Measurements from ENCODE around the gene REC114. TPM values are rescaled to one million over a fixed set of nuclear protein-coding genes. Genes with fewer than 3 reads are reported as not detected.

The REC114 gene
- total RNA-seq, 1 experiment from 2014 or later: not detected

DNA sequence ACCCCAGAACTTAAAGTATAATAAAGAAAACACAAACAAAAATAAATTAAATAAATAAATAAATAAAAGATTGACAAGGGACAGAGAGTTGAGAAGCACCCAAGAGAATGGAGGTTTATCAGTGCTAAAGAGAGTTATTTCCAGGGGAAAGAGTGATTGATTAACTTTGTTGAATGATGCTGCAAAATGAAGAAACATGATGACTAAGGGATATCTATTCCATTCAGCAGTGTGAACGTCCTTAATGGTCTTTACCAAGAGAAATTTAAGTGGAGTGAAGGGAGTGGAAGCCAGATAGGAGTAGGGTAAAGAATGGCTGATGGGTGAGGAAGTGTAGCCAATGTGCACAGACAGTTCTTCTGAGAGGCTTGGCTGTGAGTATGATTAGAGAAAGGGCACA is 11.1 kb downstream of the REC114 start:
- peaks cover 79% of the 10 kb centered on the region for H3K27me3 Mint-ChIP-seq (ENCODE audit: insufficient read depth, unreplicated experiment)
- no peak for DNase-seq (ENCODE audit: unreplicated experiment)
- H3K9me3 Mint-ChIP-seq (ENCODE audit: unreplicated experiment): peaks cover 9% of the 10 kb centered on the region
- no peak overlapping the region for H3K27ac Mint-ChIP-seq (ENCODE audit: low read depth, unreplicated experiment)
- intact Hi-C loops (cut with micrococcal nuclease): no loop called here
- BruUV-seq (replicated peaks): no TSS peak
- no peak overlapping the region for H3K4me3 Mint-ChIP-seq (ENCODE audit: unreplicated experiment)
- H3K4me1 Mint-ChIP-seq (ENCODE audit: insufficient read depth, unreplicated experiment): no peaks in the 10 kb centered on the region
- ChIA-PET POLR2A (no interaction called here), CTCF (no interaction called here)
- no peaks in the 10 kb centered on the region for H3K36me3 Mint-ChIP-seq (ENCODE audit: insufficient read depth, unreplicated experiment)
- no peak for TF ChIP-seq CTCF (IDR thresholded peaks at IDR 0.05; ENCODE audit: unreplicated experiment)

DNA sequence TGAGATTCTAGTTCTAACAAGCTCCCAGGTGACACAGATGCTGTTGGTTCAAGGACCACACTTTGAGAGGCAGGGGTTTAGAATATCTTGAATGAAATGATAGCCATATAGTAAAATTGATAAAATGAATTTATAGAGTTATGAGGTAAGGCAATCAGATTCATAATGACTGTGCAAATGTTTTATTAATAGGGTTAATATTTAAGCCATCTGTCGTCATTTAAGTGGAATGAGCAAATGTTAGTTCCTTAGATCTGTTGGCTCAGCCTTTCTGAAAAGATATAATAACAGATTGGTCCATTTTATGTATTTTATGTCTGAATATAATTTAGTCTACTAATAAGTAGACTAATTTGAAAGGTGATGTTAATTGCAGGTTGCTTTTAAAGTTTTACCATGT is 12.9 kb downstream of the REC114 start:
- POLR2A ChIA-PET: no interaction called here
- no TSS peak for BruUV-seq (replicated peaks)
- Mint-ChIP-seq H3K4me1 (ENCODE audit: insufficient read depth, unreplicated experiment) (no peaks in the 10 kb centered on the region), H3K4me3 (ENCODE audit: unreplicated experiment) (no peak overlapping the region), H3K9me3 (ENCODE audit: unreplicated experiment) (peaks cover 4% of the 10 kb centered on the region), H3K36me3 (ENCODE audit: insufficient read depth, unreplicated experiment) (no peaks in the 10 kb centered on the region), H3K27me3 (ENCODE audit: insufficient read depth, unreplicated experiment) (peaks cover 72% of the 10 kb centered on the region), H3K27ac (ENCODE audit: low read depth, unreplicated experiment) (no peak overlapping the region)
- DNase-seq (ENCODE audit: unreplicated experiment): no peak
- intact Hi-C loops (cut with micrococcal nuclease): no loop called here
- TF ChIP-seq CTCF (IDR thresholded peaks at IDR 0.05; ENCODE audit: unreplicated experiment): no peak
- CTCF ChIA-PET: no interaction called here

- no peak overlapping the region for H3K4me3 Mint-ChIP-seq (ENCODE audit: unreplicated experiment)
- H3K27ac Mint-ChIP-seq (ENCODE audit: low read depth, unreplicated experiment): no peak overlapping the region
- POLR2A ChIA-PET: no interaction called here
- intact Hi-C loops (cut with micrococcal nuclease): no loop called here
- H3K36me3 Mint-ChIP-seq (ENCODE audit: insufficient read depth, unreplicated experiment): no peaks in the 10 kb centered on the region
- BruUV-seq (replicated peaks): no TSS peak
- CTCF ChIA-PET: no interaction called here
- peaks cover 65% of the 10 kb centered on the region for H3K27me3 Mint-ChIP-seq (ENCODE audit: insufficient read depth, unreplicated experiment)
- no peaks in the 10 kb centered on the region for H3K9me3 Mint-ChIP-seq (ENCODE audit: unreplicated experiment)
- DNase-seq (ENCODE audit: unreplicated experiment): no peak
- H3K4me1 Mint-ChIP-seq (ENCODE audit: insufficient read depth, unreplicated experiment): no peaks in the 10 kb centered on the region
- no peak for TF ChIP-seq CTCF (IDR thresholded peaks at IDR 0.05; ENCODE audit: unreplicated experiment)
Observed at GRCh38 chr15:73457334-73457733, 14.4 kb downstream of the REC114 start.

DNA sequence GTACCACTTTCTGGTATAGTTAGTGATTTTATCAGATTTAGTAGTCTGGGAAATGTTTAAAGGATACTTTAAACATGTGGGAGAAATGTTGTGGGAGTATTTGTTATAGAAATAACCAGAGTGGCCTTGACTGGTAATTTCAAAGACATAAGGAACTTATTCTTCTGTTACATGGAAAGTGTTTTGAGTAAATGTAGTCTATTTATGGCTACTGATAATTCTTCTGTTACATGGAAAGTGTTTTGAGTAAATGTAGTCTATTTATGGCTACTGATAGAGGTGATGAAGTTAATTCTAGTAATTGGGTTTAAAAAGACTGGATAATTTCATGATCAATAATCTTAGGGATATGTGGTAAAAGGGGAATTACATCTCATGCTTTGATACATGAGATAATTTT is 17.7 kb downstream of the REC114 start:
- H3K4me1 Mint-ChIP-seq (ENCODE audit: insufficient read depth, unreplicated experiment): no peaks in the 10 kb centered on the region
- no peak overlapping the region for H3K4me3 Mint-ChIP-seq (ENCODE audit: unreplicated experiment)
- intact Hi-C loops (cut with micrococcal nuclease): no loop called here
- no peaks in the 10 kb centered on the region for H3K9me3 Mint-ChIP-seq (ENCODE audit: unreplicated experiment)
- CTCF ChIA-PET: no interaction called here
- H3K36me3 Mint-ChIP-seq (ENCODE audit: insufficient read depth, unreplicated experiment): no peaks in the 10 kb centered on the region
- no peak overlapping the region for H3K27ac Mint-ChIP-seq (ENCODE audit: low read depth, unreplicated experiment)
- BruUV-seq (replicated peaks): no TSS peak
- H3K27me3 Mint-ChIP-seq (ENCODE audit: insufficient read depth, unreplicated experiment): peaks cover 60% of the 10 kb centered on the region
- no peak for DNase-seq (ENCODE audit: unreplicated experiment)
- POLR2A ChIA-PET: no interaction called here
- no peak for TF ChIP-seq CTCF (IDR thresholded peaks at IDR 0.05; ENCODE audit: unreplicated experiment)
